Measurements from ENCODE around the gene ECSCR.
"Not testable (repeated sequence)": the region's sequence is repeated elsewhere in the genome, so short reads cannot be mapped to it uniquely, and the experiment has no call there.

The ECSCR gene

DNA sequence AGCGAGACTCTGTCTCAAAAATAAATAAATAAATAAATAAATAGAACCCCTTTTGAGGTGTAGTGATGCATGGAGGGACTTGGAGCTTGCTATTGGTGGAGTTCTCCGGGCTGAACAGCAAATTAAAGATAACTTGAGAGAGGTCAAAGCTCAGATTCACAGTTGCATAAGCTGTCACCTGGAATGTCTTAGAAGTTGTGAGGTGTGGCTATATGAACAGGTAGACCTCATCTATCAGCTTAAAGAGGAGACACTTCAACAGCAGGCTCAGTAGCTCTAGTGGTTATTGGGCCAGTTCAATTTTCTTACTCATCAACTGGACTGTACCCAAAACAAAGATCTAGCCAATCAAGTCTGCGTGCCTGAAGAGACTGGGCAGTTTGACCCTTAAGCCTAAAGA is 31.7 kb upstream of the ECSCR start:
- in situ Hi-C loops (cut with HindIII; ENCODE audit: low sequenced_read_pairs): no loop called here
- no peak overlapping the region for H3K4me3 ChIP-seq (ENCODE audit: low read depth, low read length)
- DNase-seq (ENCODE audit: low read depth): no peak
- TF ChIP-seq, protein P1, sequence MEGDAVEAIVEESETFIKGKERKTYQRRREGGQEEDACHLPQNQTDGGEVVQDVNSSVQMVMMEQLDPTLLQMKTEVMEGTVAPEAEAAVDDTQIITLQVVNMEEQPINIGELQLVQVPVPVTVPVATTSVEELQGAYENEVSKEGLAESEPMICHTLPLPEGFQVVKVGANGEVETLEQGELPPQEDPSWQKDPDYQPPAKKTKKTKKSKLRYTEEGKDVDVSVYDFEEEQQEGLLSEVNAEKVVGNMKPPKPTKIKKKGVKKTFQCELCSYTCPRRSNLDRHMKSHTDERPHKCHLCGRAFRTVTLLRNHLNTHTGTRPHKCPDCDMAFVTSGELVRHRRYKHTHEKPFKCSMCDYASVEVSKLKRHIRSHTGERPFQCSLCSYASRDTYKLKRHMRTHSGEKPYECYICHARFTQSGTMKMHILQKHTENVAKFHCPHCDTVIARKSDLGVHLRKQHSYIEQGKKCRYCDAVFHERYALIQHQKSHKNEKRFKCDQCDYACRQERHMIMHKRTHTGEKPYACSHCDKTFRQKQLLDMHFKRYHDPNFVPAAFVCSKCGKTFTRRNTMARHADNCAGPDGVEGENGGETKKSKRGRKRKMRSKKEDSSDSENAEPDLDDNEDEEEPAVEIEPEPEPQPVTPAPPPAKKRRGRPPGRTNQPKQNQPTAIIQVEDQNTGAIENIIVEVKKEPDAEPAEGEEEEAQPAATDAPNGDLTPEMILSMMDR (IDR thresholded peaks at IDR 0.05; ENCODE audit: low read depth, low read length, missing control alignments): no peak

DNA sequence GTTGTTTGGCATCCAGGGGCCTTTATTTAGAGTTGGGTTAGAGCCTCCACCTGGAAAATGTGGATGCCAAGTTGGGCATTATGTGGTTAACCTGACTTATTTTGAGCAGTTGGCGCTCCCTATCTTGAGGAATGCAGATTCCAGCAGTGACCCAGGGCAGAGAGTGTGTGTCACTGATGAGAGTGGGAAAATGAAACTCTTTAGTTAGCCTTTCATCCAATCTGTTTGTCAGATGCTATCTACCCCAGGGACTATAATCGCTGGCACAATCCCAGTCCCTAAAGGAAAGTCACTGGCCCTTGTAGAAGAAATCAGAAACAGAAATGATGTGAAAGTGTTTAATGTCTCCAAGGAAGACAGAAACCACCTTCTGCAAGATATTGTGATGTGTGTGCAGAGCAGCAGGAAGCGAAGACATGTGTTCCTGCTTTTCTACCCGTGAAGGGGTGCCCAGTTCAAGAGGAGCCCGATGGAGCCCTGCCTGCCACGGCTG is 30.2 kb upstream of the ECSCR start:
- no peak for DNase-seq (ENCODE audit: low read depth)
- TF ChIP-seq, protein P1 (IDR thresholded peaks at IDR 0.05; ENCODE audit: low read depth, low read length, missing control alignments): no peak
- H3K4me3 ChIP-seq (ENCODE audit: low read depth, low read length): no peak overlapping the region
- in situ Hi-C loops (cut with HindIII; ENCODE audit: low sequenced_read_pairs): no loop called here

DNA sequence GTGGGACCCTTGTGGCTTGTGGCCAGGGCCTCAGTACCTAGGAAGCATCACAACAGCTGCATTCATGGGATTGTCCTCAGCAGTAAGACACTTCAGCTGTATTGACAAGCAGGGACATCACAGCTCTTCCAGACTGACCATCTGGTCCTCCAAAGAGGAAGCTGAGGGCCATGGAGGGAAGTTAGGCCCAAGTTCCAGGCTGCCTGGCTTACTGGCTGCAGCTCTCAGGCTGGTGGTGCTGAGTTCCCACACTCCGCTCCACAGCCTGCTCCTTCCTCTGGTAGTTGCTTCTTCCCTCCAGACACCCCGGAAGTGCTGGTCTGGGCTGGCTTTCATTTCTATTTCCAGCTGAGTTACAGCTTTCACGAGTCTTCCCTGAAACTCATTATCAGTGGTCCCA is 25.7 kb upstream of the ECSCR start:
- no peak overlapping the region for H3K4me3 ChIP-seq (ENCODE audit: low read depth, low read length)
- TF ChIP-seq, protein P1 (IDR thresholded peaks at IDR 0.05; ENCODE audit: low read depth, low read length, missing control alignments): no peak
- DNase-seq (ENCODE audit: low read depth): no peak
- in situ Hi-C loops (cut with HindIII; ENCODE audit: low sequenced_read_pairs): no loop called here

DNA sequence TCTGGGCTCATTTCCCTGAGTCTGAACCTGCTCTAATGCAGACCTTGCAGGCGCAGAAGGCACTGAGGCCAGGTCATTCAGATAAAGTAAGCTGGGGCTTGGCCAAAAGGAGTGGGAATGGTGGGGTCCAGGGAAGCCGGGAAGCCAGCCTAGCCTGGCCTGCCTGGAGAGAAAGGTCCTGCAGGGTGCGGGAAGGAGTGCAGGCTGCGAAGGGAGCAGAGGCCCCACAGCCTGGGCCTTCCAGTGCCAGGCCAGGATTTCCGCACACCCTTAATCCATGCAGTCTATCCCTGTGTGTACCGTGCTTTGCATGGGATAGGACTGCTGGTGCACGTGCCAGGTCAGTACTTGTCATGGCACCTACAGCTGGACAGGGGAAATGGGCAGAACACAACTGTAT is 23.7 kb upstream of the ECSCR start:
- TF ChIP-seq, protein P1 (IDR thresholded peaks at IDR 0.05; ENCODE audit: low read depth, low read length, missing control alignments): no peak
- DNase-seq (ENCODE audit: low read depth): no peak
- in situ Hi-C loops (cut with HindIII; ENCODE audit: low sequenced_read_pairs): no loop called here
- no peak overlapping the region for H3K4me3 ChIP-seq (ENCODE audit: low read depth, low read length)

DNA sequence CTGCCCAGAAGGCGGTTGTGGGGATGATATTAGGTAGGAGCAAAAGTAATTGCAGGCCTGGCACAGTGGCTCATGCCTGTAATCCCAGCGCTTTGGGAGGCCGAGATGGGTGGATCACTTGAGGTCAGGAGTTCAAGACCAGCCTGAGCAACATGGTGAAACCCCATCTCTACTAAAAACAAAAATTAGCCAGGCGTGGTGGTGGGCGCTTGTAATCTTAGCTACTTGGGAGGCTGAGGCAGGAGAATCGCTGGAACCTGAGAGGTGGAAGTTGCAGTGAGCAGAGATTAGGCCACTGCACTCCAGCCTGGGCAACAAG is 20.3 kb upstream of the ECSCR start:
- DNase-seq (ENCODE audit: low read depth); in situ Hi-C loops (cut with HindIII; ENCODE audit: low sequenced_read_pairs); H3K4me3 ChIP-seq (ENCODE audit: low read depth, low read length): not testable (repeated sequence)

DNA sequence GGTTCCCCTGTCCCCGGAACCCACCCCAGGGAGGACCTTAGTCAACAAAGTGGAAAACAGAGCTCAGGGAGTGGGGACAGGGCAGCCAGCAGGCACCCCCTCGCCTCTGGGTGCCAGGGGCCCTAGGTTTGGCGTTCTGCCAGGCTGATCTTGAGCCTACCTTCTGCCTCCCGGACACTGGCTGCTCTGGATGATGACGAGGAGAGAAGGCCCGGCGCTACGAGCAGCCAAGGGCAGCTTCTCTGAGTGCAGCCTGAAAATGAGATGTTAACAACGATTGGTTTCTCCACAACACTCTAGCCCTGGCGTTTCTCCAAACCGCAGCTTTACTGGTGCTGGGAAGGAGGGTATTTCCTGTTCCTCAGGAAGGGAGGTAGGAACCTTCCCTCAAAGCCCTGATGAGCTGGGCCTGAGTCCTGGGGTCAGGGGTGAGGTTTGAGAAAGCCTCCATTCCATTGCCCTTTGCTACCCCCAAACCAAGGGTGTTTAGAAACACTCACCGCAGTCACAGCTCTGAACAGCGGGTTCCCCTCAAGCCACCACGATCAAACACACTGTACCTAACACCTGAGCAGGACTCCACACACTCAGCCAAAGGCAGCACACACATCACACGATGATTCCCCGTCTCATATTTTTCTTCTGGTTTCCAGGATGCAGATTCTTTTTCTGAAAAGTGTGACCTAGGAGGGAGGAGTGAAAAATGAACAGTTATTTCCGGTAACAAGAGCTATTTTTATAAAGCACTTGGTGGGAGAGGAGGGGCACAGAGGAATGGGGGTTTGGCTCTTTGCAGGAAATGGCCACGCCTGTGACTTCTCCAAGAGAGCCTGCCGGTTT is 19.7 kb upstream of the ECSCR start, which contains the start of gene STING1:
Gene STING1 (minus strand): TSS at position 709 of the 840 bp plus-strand sequence. CDS start 1,054 bp downstream, outside the sequence.
- DNase-seq (ENCODE audit: low read depth): peak; percentile 89
- TF ChIP-seq, protein P1 (IDR thresholded peaks at IDR 0.05; ENCODE audit: low read depth, low read length, missing control alignments): no peak
- in situ Hi-C loops (cut with HindIII; ENCODE audit: low sequenced_read_pairs): no loop called here
- H3K4me3 ChIP-seq (ENCODE audit: low read depth, low read length): peak within 1 kb of the TSS; percentile 44

DNA sequence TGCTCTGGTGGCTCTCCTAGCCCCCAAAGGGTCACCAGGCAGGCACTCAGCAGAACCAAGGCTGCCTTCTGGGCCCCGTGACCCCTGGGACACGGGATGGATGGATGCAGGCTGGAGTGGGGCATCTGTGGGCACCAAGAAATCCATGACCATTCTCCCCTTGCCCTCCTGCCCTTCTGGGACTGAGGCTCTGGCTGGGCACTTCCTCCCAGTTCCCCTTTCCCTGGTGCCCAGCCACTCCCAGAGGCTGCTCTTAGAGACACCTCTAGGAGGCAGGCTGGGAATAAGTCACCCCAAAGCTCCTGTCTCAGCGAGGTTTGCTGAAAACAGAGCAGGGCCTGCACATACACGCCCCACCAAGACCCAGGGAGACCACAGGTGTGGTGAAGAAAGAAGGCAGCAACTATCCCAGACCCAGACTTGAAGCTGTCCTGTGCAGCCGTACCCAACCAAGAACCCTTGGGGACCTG is 19.1 kb upstream of the ECSCR start:
- H3K4me3 ChIP-seq (ENCODE audit: low read depth, low read length): peak overlapping the region; percentile 44
- no peak for DNase-seq (ENCODE audit: low read depth)
- in situ Hi-C loops (cut with HindIII; ENCODE audit: low sequenced_read_pairs): no loop called here
- TF ChIP-seq, protein P1 (IDR thresholded peaks at IDR 0.05; ENCODE audit: low read depth, low read length, missing control alignments): peak; percentile 20

All from astrocyte of the cerebellum (primary cell).